Body of pancreas (tissue), 4 donors: ENCODE measurements around the gene UGT1A6. TPM values are rescaled to one million over a fixed set of nuclear protein-coding genes. Genes with fewer than 3 reads are reported as not detected.

Experiments
- ATAC-seq: fragments of 150-250 bp; one replicate; pipeline ENCODE4 v1.9.1; 2016
- DNase-seq, 4 donors: peaks; one replicate each; pipeline ENCODE4 v3.0.0-alpha.2; 2019
- H3K27ac ChIP-seq, 4 donors: fragments of 200-600 bp; sonication (generic); 1 replicate in 3 of 4; 2 replicates in 1 of 4; pipeline versions ENCODE4 v1.5.1 to v1.6.1; 2016 to 2019; ENCODE audit warnings: mild to moderate bottlenecking in 1 of 4, mixed read lengths in 1 of 4, moderate library complexity in 1 of 4
- H3K27me3 ChIP-seq, 2 donors: fragments of 200-600 bp; sonication (generic); one replicate each; pipeline ENCODE4 v1.6.0; 2016; ENCODE audit warnings: mild to moderate bottlenecking in 1 of 2
- H3K36me3 ChIP-seq, 2 donors: fragments of 200-600 bp; sonication (generic); replicated peaks in 1 of 2; 2 replicates each; pipeline ENCODE4 v1.5.1; 2016; ENCODE audit warnings: low read depth in 2 of 2; ENCODE audit not compliant: insufficient read depth in 1 of 2
- H3K4me1 ChIP-seq: fragments of 200-600 bp; sonication (generic); one replicate; pipeline ENCODE4 v1.6.0; 2016
- H3K4me3 ChIP-seq, 2 donors: fragments of 200-600 bp; sonication (generic); 1 replicate in 1 of 2; 2 replicates in 1 of 2; pipeline ENCODE4 v1.5.1; 2016 to 2019
- H3K9me3 ChIP-seq, 3 donors: fragments of 200-600 bp; sonication (generic); 1 replicate in 2 of 3; 2 replicates in 1 of 3; pipeline ENCODE4 v1.5.1; 2016
- POLR2A ChIP-seq, 3 donors: fragments of 450-650 bp; IDR thresholded peaks; one replicate each; pipeline ENCODE4 v1.6.1; 2016; ENCODE audit warnings: antibody characterized with exemption in 3 of 3, mild to moderate bottlenecking in 2 of 3
- WGBS, 2 donors: methylation state at CpG; one replicate each; pipeline ENCODE4 v1.1.5; 2017; 5-methylcytosine and 5-hydroxymethylcytosine counted together
- intact Hi-C: fragments of 100-400 bp; cut with DNase I; formaldehyde crosslinking; loops from one replicate; pipeline ENCODE4 v1.15.1; 2023
- total RNA-seq, 2 donors: library from RNA; depleted of rRNA; stranded (reverse); fragments of >200 nt; gene quantifications; one replicate each; pipeline ENCODE4 v1.1.0, GENCODE V29; 2016
- TF ChIP-seq, protein P1 (sequence below), 7 experiments: fragments of 450-650 bp in 4 of 7; fragments of 200-600 bp in 3 of 7; sonication (generic) in 3 of 7; IDR thresholded peaks; one replicate each; pipeline ENCODE4 v1.5.1; 2016 to 2019; ENCODE audit warnings: antibody characterized with exemption in 7 of 7

UGT1A6 gene
- total RNA-seq, 2 donors from 2014 or later: 0.33 TPM; not detected in 1

DNA sequence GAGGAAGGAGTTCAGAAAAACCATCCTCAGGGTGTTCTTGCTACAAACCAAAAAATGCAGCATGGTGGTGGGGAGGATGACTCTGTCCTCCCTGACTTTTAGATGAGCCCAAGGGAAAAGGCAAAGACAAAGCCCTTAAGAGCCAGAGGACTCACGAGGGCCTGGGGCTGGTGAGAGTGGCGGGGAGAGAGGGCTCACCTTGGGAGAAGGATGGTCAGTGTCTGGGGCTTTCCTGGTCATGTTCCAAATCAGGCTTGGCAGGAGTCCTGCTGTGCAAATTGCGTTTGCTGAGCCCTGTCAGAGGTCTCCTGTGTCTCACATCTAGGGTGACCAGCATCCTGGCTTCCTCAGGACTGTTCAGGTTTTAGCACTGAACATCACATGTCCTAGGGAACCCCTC, 72.1 kb downstream of the UGT1A6 start:
- no peak overlapping the region for H3K27ac ChIP-seq
- H3K9me3 ChIP-seq: no peaks in the 10 kb centered on the region
- H3K36me3 ChIP-seq: no peaks in the 10 kb centered on the region
- no peaks in the 10 kb centered on the region for H3K27me3 ChIP-seq
- DNase-seq (no peak), ATAC-seq (no peak)
- no peak overlapping the region for H3K4me3 ChIP-seq
- H3K4me1 ChIP-seq: no peaks in the 10 kb centered on the region
- 36 to 51% methylated on average over 3 of the region's 3 CpGs for WGBS, 2 donors
- TF ChIP-seq, protein P1, sequence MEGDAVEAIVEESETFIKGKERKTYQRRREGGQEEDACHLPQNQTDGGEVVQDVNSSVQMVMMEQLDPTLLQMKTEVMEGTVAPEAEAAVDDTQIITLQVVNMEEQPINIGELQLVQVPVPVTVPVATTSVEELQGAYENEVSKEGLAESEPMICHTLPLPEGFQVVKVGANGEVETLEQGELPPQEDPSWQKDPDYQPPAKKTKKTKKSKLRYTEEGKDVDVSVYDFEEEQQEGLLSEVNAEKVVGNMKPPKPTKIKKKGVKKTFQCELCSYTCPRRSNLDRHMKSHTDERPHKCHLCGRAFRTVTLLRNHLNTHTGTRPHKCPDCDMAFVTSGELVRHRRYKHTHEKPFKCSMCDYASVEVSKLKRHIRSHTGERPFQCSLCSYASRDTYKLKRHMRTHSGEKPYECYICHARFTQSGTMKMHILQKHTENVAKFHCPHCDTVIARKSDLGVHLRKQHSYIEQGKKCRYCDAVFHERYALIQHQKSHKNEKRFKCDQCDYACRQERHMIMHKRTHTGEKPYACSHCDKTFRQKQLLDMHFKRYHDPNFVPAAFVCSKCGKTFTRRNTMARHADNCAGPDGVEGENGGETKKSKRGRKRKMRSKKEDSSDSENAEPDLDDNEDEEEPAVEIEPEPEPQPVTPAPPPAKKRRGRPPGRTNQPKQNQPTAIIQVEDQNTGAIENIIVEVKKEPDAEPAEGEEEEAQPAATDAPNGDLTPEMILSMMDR (IDR thresholded peaks at IDR 0.05): no peak
- intact Hi-C loops: no loop called here

DNA sequence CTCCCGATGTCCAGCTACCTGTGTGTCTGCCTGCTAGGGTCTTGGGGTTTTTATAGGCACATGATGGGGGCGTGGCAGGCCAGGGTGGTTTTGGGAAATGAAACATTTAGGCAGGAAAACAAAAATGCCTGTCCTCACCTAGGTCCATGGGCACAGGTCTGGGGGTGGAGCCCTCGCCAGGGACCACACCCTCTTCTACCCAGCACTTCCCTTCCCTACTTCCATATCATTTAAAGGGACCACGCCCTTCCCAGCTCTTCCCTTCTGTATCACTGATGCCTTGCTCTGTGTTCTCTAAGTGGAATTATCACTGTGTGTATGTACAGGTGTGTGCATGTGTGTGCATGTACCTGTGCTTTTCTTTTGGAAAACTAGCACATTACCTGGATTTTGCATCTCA, 73.7 kb downstream of the UGT1A6 start:
- Histone ChIP-seq H3K36me3 (no peaks in the 10 kb centered on the region), H3K9me3 (no peaks in the 10 kb centered on the region), H3K4me1 (no peaks in the 10 kb centered on the region), H3K27ac (no peak overlapping the region), H3K27me3 (no peaks in the 10 kb centered on the region), H3K4me3 (no peak overlapping the region)
- no peak for DNase-seq
- TF ChIP-seq, protein P1 (IDR thresholded peaks at IDR 0.05): no peak
- no peak for TF ChIP-seq POLR2A (IDR thresholded peaks at IDR 0.05)
- ATAC-seq: no peak
- intact Hi-C loops: no loop called here
- WGBS, 2 donors: 67 to 71% methylated on average over 3 to 4 of the region's 4 CpGs

DNA sequence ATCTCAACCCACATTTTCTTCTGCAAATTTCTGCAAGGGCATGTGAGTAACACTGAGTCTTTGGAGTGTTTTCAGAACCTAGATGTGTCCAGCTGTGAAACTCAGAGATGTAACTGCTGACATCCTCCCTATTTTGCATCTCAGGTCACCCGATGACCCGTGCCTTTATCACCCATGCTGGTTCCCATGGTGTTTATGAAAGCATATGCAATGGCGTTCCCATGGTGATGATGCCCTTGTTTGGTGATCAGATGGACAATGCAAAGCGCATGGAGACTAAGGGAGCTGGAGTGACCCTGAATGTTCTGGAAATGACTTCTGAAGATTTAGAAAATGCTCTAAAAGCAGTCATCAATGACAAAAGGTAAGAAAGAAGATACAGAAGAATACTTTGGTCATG, 75.4 kb downstream of the UGT1A6 start:
- ATAC-seq: no peak
- Histone ChIP-seq H3K4me3 (no peak overlapping the region), H3K36me3 (no peaks in the 10 kb centered on the region), H3K27me3 (no peaks in the 10 kb centered on the region), H3K4me1 (no peaks in the 10 kb centered on the region), H3K27ac (no peak overlapping the region), H3K9me3 (no peaks in the 10 kb centered on the region)
- TF ChIP-seq POLR2A (IDR thresholded peaks at IDR 0.05): no peak
- TF ChIP-seq, protein P1 (IDR thresholded peaks at IDR 0.05): no peak
- intact Hi-C loops: no loop called here
- WGBS, 2 donors: 59 to 76% methylated on average over 4 of the region's 4 CpGs
- no peak for DNase-seq

DNA sequence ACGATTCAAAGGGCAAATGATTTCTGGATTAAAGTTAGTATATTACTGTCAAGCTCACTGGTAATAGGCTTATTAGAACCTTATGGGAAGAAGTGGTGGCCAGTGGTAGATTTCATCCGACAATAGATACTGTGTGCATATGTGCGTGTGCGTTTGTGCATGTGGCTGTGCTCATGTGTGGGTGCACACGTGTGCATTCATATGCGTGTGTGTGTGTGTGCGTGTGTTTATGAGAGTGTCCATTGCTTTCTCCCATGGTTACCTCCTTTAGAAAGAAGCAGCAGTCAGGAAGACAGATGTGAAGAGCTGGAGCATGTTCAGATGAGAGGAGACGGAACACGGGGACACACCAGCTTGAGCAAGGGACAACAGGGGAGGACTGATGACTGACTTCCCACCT, 76.6 kb downstream of the UGT1A6 start:
- TF ChIP-seq, protein P1 (IDR thresholded peaks at IDR 0.05): no peak
- TF ChIP-seq POLR2A (IDR thresholded peaks at IDR 0.05): no peak
- H3K4me1 ChIP-seq: no peaks in the 10 kb centered on the region

DNA sequence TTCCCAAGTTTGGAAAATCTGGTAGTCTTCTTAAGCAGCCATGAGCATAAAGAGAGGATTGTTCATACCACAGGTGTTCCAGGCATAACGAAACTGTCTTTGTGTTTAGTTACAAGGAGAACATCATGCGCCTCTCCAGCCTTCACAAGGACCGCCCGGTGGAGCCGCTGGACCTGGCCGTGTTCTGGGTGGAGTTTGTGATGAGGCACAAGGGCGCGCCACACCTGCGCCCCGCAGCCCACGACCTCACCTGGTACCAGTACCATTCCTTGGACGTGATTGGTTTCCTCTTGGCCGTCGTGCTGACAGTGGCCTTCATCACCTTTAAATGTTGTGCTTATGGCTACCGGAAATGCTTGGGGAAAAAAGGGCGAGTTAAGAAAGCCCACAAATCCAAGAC, 79.5 kb downstream of the UGT1A6 start:
- no peak for DNase-seq
- Histone ChIP-seq H3K4me1 (no peaks in the 10 kb centered on the region), H3K9me3 (peaks cover 0 to 14% (median 0%) of the 10 kb centered on the region in 3 donors), H3K27ac (no peak overlapping the region), H3K27me3 (no peaks in the 10 kb centered on the region), H3K4me3 (no peak overlapping the region), H3K36me3 (no peaks in the 10 kb centered on the region)
- 73 to 78% methylated on average over 16 of the region's 16 CpGs for WGBS, 2 donors
- no peak for ATAC-seq
- TF ChIP-seq, protein P1 (IDR thresholded peaks at IDR 0.05): no peak
- TF ChIP-seq POLR2A (IDR thresholded peaks at IDR 0.05): no peak
- intact Hi-C loops: no loop called here

More for the DNA sequence above, 76.6 kb downstream of the UGT1A6 start:
- Histone ChIP-seq H3K9me3 (no peaks in the 10 kb centered on the region), H3K36me3 (no peaks in the 10 kb centered on the region), H3K27me3 (no peaks in the 10 kb centered on the region), H3K4me3 (no peak overlapping the region), H3K27ac (no peak overlapping the region)
- intact Hi-C loops: no loop called here
- WGBS, 2 donors: 80% methylated on average over 9 of the region's 9 CpGs
- ATAC-seq: no peak
- no peak for DNase-seq
